T-helper 9 cell (primary cell): ENCODE measurements around the gene FYN.

Experiments
- DNase-seq: peaks from one replicate; pipeline ENCODE4 v3.0.0-alpha.2; 2020

FYN gene

GRCh38 chr6:111676383-111676782, 196.9 kb downstream of the FYN start:
- no peak for DNase-seq

GRCh38 chr6:111674883-111675282, 198.4 kb downstream of the FYN start:
- no peak for DNase-seq

DNA sequence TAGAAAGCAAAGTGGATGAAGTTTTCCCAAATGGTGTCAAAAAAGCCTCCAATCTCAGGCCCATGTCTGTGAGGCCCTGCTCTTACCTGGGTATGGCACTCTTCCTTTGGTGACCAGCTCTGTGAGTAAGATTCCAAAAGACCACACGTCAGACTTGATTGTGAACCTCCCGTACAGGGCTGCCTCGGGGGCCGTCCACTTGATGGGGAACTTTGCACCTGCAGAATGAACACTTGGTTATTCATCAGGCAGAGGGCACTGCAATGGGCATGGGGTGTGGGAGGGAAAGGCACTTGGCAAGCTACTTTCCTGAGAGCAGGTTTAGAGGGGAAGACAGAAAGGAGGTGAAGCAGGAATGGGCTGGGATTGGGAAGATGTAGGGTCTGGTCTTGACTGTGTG, 198.8 kb downstream of the FYN start:
- no peak for DNase-seq

- DNase-seq: no peak
Measured at GRCh38 chr6:111673937-111674336, 199.3 kb downstream of the FYN start.

DNA sequence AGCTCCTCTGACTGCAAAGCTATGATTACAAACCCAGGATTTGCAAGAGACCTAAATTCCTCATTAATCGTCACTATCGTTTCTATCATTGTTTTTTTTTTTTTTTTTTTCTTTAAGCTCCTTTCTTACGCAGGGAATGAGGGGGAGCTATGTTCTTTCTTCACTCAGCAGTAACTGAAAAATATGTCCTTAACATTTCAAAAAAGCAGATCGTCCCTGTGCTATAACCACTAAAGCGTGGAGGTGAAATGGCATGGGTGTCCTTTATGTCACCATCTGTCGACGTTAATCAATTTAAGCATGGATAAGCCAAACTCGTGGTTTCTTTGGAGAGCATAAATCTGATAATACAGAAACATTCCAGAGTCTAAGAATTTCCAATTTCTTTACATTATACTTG, 199.7 kb downstream of the FYN start:
- no peak for DNase-seq

DNA sequence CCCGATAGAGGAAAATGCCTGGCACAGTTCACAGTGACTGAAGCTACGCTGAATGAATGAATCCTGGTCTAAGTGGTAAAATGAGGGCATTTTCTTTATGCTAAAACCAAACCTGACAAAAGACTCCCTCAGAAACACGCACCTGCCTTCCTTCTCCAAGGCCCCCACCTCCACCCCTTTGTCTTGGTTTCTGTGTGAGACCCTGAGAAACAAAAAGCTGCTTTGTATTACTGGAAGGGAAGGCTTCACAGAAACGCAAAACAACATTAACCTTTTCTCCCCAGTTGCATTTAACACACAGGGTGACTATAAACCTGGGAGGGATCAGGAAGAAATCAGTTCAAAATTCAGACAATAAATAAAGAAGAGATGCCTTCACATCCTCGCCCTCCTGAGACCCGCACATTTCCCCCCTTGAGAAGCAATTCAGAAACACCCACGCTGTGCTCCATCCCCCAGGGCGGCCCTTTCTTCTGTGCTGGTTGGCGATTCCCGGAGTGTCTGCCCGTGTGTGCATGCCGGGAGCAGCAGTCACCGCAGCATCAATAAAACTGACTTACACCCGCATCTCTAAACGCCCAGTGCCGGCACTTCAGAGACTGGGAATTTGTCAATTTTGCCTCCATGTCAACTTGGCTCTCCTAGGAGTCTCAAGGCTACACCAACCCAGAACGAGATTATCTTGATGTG, 200.3 kb downstream of the FYN start:
- no peak for DNase-seq

DNA sequence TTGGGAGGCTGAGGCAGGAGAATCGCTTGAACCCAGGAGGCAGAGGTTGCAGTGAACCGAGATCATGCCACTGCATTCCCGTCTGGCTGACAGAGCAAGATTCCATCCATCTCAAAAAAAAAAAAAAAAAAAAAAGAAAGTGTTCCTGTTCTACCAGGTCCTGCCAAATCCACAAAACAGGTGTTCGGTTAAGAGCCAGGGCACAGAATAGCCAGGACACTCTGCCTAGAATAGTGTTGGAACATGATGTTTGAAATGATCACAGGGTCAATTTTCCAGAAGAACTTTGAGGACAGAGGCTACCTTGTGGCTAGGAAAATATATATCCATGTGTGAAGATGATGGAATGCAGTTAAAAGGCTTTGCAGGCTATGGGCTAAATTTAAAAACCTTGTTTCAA, 203.9 kb downstream of the FYN start:
- no peak for DNase-seq

GRCh38 chr6:111668410-111668809, 204.8 kb downstream of the FYN start:
- no peak for DNase-seq

DNA sequence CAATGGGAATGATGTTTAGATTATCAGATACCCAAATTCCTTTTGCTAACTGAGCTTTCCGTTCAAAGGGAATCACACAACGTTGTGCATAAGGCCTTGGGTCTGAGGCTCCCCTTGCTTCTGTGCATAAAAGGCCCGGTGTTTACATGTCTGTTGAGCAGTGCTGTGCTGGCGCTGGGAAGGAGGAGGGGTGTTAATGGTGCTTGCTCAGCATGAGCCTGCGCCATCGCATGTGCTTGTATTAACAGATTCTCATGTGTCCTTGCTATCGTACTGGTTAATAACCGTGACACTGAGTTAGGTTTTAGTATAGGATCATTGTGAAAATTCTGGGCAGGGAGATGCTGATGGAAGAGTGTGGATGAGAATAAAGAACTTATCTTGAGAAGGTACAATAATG, 205.3 kb downstream of the FYN start:
- no peak for DNase-seq

- no peak for DNase-seq
Measured at GRCh38 chr6:111666847-111667246, 206.4 kb downstream of the FYN start.

DNA sequence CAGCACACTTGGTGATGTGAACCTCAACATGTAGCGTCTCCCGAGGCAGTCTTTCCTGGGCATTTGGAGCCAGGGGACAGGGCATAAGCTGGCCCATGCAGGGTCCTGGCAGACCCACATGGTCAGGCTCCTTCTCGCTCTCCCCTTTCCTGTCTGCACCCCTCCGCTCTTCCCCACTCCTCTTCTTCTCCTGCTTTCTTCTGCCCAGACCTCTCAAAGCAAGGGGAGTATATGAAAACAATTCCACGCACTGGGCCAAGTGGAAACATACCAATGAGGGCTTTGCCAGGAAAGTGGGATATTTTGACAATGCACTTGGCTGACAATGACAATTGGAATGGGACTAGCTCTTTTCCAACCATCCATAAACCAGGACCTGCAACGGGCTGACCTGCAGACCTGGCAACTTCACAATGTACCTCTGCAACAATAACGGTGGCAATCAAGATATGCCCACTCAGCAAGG, 208.7 kb downstream of the FYN start:
- DNase-seq: no peak

- DNase-seq: no peak
Measured at GRCh38 chr6:111663692-111664564, 209.3 kb downstream of the FYN start.

GRCh38 chr6:111662794-111663593, 210.3 kb downstream of the FYN start:
- DNase-seq: no peak

- DNase-seq: no peak
Measured at GRCh38 chr6:111662072-111662793, 211.0 kb downstream of the FYN start.

DNA sequence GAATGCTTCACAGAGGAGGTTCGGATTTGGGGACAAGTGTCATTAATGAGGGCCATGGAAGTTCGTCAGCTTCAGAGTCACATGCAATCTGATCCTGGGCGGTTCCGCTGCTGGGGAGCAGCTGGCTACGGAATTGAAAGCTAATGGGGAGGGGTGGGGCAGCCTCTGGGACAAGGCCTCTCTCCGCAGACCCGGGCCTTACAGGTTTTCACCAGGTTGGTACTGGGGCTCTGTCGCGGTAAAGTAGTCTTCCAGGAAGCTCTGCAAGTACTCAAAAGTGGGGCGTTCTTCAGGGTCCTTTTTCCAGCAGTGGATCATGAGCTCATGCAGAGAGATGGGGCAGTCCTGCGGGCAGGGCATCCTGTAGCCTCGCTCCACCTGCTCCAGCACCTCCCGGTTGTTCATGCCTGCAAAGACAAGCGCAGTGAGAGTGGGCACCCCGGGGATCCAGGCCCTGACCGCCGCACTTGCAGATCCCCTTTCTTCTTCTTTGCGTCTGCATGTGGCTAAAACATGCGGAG, 211.7 kb downstream of the FYN start:
- no peak for DNase-seq

DNA sequence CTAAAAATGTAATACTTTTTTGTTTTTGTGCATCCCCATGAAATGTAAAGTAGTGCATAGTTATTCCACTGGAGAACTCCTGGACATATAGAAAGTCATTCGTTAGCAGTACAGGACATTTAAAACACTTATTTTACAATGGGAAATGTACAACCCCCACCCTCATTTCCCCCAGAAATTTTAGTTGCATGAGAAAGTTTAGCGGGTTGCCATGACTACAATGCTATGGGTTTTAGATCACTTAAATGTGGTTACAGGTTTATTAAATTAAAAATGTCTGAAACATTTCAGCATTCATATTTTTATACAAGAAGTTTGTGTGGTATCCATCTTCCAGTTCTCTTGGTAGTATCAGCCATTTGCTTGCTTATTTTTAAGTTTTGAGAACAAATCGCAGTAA, 212.7 kb downstream of the FYN start:
- no peak for DNase-seq

DNA sequence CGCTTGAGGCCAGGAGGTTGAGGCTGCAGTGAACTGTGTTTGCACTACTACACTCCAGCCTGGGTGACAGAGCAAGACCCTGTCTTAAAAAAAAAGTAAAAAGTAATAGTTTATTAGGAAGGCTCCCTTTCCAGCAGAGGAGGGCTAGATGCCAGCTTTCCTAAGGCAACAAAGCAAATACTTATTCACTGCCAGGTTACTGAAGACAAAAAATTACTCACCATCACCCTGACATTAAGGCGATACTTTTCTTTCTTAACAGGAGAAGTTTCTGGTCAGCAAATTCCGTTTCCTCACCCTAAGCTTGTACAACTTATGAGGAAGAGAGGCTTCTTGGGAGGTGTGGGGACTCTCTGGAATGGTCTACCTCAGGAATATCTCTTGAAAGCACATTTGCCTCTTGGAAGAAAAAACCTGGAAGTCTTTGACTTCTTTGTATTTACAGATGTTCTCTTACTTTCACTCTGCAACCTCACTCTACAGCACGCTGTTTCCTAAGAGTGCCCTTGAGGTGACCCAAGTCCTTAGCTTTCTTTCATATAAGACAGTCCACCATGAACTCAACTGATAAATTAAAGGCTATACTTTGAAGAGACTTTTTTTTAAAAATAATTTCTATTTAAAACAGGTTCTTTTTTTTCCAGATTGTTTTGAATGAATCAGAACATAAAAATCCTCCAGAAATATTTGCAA, 214.6 kb downstream of the FYN start:
- DNase-seq: no peak

- no peak for DNase-seq
Measured at GRCh38 chr6:111657146-111657545, 216.1 kb downstream of the FYN start.

DNA sequence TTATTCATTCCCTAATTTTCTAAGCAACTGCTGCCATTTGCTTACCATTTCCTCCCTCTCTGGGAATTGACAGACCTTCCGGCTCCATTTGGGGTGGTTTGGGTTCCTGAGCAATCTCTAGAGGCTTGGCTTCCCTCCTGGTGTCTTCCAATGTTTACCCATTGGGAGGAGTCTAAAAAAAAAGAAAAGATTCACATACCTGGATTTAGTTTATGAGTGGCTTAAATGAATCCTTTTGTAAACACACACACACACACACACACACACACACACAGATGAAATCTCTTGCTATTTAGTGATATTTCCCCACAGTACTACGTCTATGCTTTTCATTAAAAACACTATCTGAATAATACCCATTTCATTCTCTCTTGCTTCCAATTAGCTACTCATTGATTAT, 219.3 kb downstream of the FYN start:
- no peak for DNase-seq

DNA sequence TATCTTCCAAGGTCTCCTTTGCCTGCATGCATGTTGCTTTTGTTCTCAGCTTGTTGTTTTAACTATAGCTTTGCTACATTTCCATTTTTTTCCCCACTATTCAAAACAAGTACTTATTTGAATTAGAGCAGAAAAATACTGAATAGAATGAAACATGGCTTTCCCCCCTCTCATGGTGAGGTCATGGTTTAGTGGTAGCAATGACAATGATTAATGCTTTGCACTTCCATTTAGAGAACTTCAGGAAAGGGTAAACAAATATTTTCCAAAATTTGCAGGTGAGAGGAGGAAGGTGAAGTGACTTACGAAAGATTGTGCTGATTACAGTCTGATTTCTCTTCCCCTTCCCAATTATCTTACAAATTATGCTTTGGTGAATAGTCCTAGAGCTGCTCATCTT, 219.8 kb downstream of the FYN start:
- DNase-seq: no peak

- no peak for DNase-seq
Measured at GRCh38 chr6:111652156-111652555, 221.1 kb downstream of the FYN start.
